Transverse colon (tissue), 4 donors: ENCODE measurements around the gene SFXN1. TPM values are rescaled to one million over a fixed set of nuclear protein-coding genes. Genes with fewer than 3 reads are reported as not detected.

Experiments used
- DNase-seq: peaks from one replicate; pipeline ENCODE4 v3.0.0-alpha.2; 2019
- H3K27ac ChIP-seq, 4 donors: fragments of 200-600 bp; sonication (generic); 2 replicates each; pipeline ENCODE4 v1.5.1; 2016 to 2018; ENCODE audit warnings: inconsistent platforms in 4 of 4
- H3K27me3 ChIP-seq: fragments of 200-600 bp; sonication (generic); 2 replicates; pipeline ENCODE4 v1.5.1; 2017; ENCODE audit warnings: inconsistent platforms
- H3K36me3 ChIP-seq, 4 donors: fragments of 200-600 bp; sonication (generic); 2 replicates each; pipeline ENCODE4 v1.5.1; 2017 to 2019; ENCODE audit warnings: inconsistent platforms in 4 of 4
- H3K4me1 ChIP-seq, 4 donors: fragments of 200-600 bp; sonication (generic); 2 replicates each; pipeline ENCODE4 v1.5.1; 2017 to 2020; ENCODE audit warnings: inconsistent platforms in 4 of 4
- H3K4me3 ChIP-seq, 4 donors: fragments of 200-600 bp; sonication (generic); 1 replicate in 1 of 4; 2 replicates in 3 of 4; pipeline versions ENCODE4 v1.5.1 to v1.6.1; 2017 to 2019; ENCODE audit warnings: inconsistent platforms in 4 of 4
- H3K9me3 ChIP-seq, 2 donors: fragments of 200-600 bp; sonication (generic); 2 replicates each; pipeline ENCODE4 v1.5.1; 2017 to 2019; ENCODE audit warnings: inconsistent platforms in 2 of 2
- CTCF ChIP-seq, 5 experiments: fragments of 200-600 bp in 3 of 5; fragments of 450-650 bp in 2 of 5; sonication (generic) in 3 of 5; IDR thresholded peaks; 1 replicate in 2 of 5; 2 replicates in 3 of 5; pipeline ENCODE4 v1.5.1; 2016 to 2017; ENCODE audit warnings: antibody characterized with exemption in 5 of 5, inconsistent platforms in 3 of 5, mild to moderate bottlenecking in 2 of 5, moderate library complexity in 1 of 5
- EP300 ChIP-seq: sonication (generic); formaldehyde crosslinking; IDR thresholded peaks from one replicate; pipeline ENCODE4 v1.6.1; 2017; ENCODE audit warnings: antibody characterized with exemption, low read depth
- POLR2A ChIP-seq: fragments of 450-650 bp; IDR thresholded peaks from one replicate; pipeline ENCODE4 v1.6.1; 2016; ENCODE audit warnings: antibody characterized with exemption, mild to moderate bottlenecking, moderate library complexity
- POLR2AphosphoS5 ChIP-seq, 3 donors: sonication (generic); formaldehyde crosslinking; IDR thresholded peaks; one replicate each; pipeline ENCODE4 v1.6.1; 2016; ENCODE audit warnings: antibody characterized with exemption in 3 of 3
- WGBS, 2 donors: methylation state at CpG; one replicate each; pipeline ENCODE4 v1.1.5; 2018; ENCODE audit warnings: low coverage in 1 of 2; 5-methylcytosine and 5-hydroxymethylcytosine counted together
- in situ Hi-C, 4 donors: fragments of 200-750 bp; cut with MboI; loops; one replicate each; pipeline versions ENCODE4 v1.15.0 to v1.15.1; 2017; ENCODE audit warnings: low sequenced_read_pairs in 3 of 4, low pct_ligation_motif_present in 1 of 4, low pct_unique_long_range_greater_than_20kb in 1 of 4
- intact Hi-C: fragments of 100-400 bp; cut with DNase I; formaldehyde crosslinking; loops from one replicate; pipeline ENCODE4 v1.15.1; 2023; ENCODE audit warnings: low total_unique reads
- total RNA-seq, 4 donors: library from RNA; depleted of rRNA; stranded (reverse); fragments of >200 nt; gene quantifications; one replicate each; pipeline ENCODE4 v1.1.0, GENCODE V29; 2016

Gene SFXN1
- total RNA-seq, 4 donors from 2014 or later: 15.7 to 192 (median 93.4) TPM

- no peaks in the 10 kb centered on the region for H3K9me3 ChIP-seq
- no peaks in the 10 kb centered on the region for H3K36me3 ChIP-seq
- no peak overlapping the region for H3K27ac ChIP-seq
- intact Hi-C loops: loop anchor here (5.0 kb wide), 1 partner anchor 1594 kb away; no protein-coding TSS in a partner anchor
- no peak overlapping the region for H3K4me3 ChIP-seq
- peaks cover 35% of the 10 kb centered on the region for H3K27me3 ChIP-seq
- WGBS, 2 donors: 77 to 94% methylated on average over 6 of the region's 6 CpGs
- no peak for DNase-seq
- peaks cover 0 to 14% (median 9%) of the 10 kb centered on the region in 4 donors for H3K4me1 ChIP-seq
- no peak for TF ChIP-seq EP300
- TF ChIP-seq CTCF (IDR thresholded peaks at IDR 0.05): no peak
- TF ChIP-seq POLR2A: no peak
- TF ChIP-seq POLR2AphosphoS5 (IDR thresholded peaks at IDR 0.05): no peak
- in situ Hi-C loops: no loop called here
These were observed 98.2 kb downstream of the SFXN1 start for GRCh38 chr5:175576591-175576990.

Other genes starting within 250 kb of the SFXN1 start
- under 1 TPM in 1 of 4 donors, not detected in 3; 0.16 TPM for gene DRD1, start 34.4 kb upstream of the SFXN1 start, total RNA-seq
- 1 to 10 TPM in 1 of 4 donors, under 1 TPM in 3; 0.20 to 1.5 (median 0.74) TPM for gene HRH2, start 179.5 kb downstream of the SFXN1 start, total RNA-seq